Measurements from ENCODE around the gene NOSIP. TPM values are rescaled to one million over a fixed set of nuclear protein-coding genes. Genes with fewer than 3 reads are reported as not detected.

The NOSIP gene
- total RNA-seq, 6 experiments from 2014 or later: 16.2 to 31.9 (median 23.2) TPM

GRCh38 chr19:49530708-49531107 is 49.6 kb downstream of the NOSIP start:
- Histone ChIP-seq H3K9me3 (no peaks in the 10 kb centered on the region), H3K36me3 (peaks cover 0 to 56% (median 8%) of the 10 kb centered on the region in 4 donors), H3K27me3 (no peaks in the 10 kb centered on the region), H3K4me1 (no peaks in the 10 kb centered on the region), H3K27ac (no peak overlapping the region), H3K4me3 (no peak overlapping the region)
- ATAC-seq (no peak), DNase-seq (no peak)
- no peak for TF ChIP-seq CTCF (IDR thresholded peaks at IDR 0.05)
- no peak for TF ChIP-seq POLR2A (IDR thresholded peaks at IDR 0.05)
- 88% methylated on average over 2 of the region's 7 CpGs for WGBS (ENCODE audit: insufficient coverage, low coverage, low lambda C conversion rate, missing lambda C conversion rate)
- intact Hi-C loops (cut with DNase I): no loop called here

- intact Hi-C loops (cut with DNase I): no loop called here
- no peaks in the 10 kb centered on the region for H3K27me3 ChIP-seq
- peaks cover 0 to 60% (median 5%) of the 10 kb centered on the region in 4 donors for H3K36me3 ChIP-seq
- peak overlapping the region in 2 of 3 donors; percentile 16 to 24 for H3K27ac ChIP-seq
- no peaks in the 10 kb centered on the region for H3K9me3 ChIP-seq
- ATAC-seq: peak in 3 of 4 donors; percentile 13 to 24 (median 17)
- no peak for DNase-seq
- H3K4me1 ChIP-seq: no peaks in the 10 kb centered on the region
- no peak for TF ChIP-seq POLR2A (IDR thresholded peaks at IDR 0.05)
- TF ChIP-seq CTCF (IDR thresholded peaks at IDR 0.05): no peak
- H3K4me3 ChIP-seq: peak overlapping the region; percentile 16 to 26 (median 22)
- 68% methylated on average over 18 of the region's 25 CpGs for WGBS (ENCODE audit: insufficient coverage, low coverage, low lambda C conversion rate, missing lambda C conversion rate)
Observed at GRCh38 chr19:49528211-49528771, 52.1 kb downstream of the NOSIP start.

- Histone ChIP-seq H3K4me3 (no peak overlapping the region), H3K4me1 (no peaks in the 10 kb centered on the region), H3K27ac (no peak overlapping the region), H3K27me3 (no peaks in the 10 kb centered on the region), H3K9me3 (no peaks in the 10 kb centered on the region), H3K36me3 (peaks cover 0 to 55% (median 5%) of the 10 kb centered on the region in 4 donors)
- intact Hi-C loops (cut with DNase I): no loop called here
- TF ChIP-seq POLR2A (IDR thresholded peaks at IDR 0.05) (no peak), CTCF (IDR thresholded peaks at IDR 0.05) (no peak)
- ATAC-seq (no peak), DNase-seq (no peak)
- 90% methylated on average over 15 of the region's 22 CpGs for WGBS (ENCODE audit: insufficient coverage, low coverage, low lambda C conversion rate, missing lambda C conversion rate)
Observed at GRCh38 chr19:49524812-49525455, 55.4 kb downstream of the NOSIP start.

GRCh38 chr19:49520705-49521319 is 59.5 kb downstream of the NOSIP start:
- H3K36me3 ChIP-seq: peaks cover 0 to 38% (median 2%) of the 10 kb centered on the region in 4 donors
- TF ChIP-seq POLR2A (IDR thresholded peaks at IDR 0.05) (no peak), CTCF (IDR thresholded peaks at IDR 0.05) (no peak)
- ATAC-seq: peak; percentile 42 to 68 (median 54)

More at GRCh38 chr19:49520705-49521319, 59.5 kb downstream of the NOSIP start:
- no peaks in the 10 kb centered on the region for H3K9me3 ChIP-seq
- no peak for DNase-seq
- H3K27me3 ChIP-seq: no peaks in the 10 kb centered on the region
- no peak overlapping the region for H3K27ac ChIP-seq
- 69% methylated on average over 6 of the region's 13 CpGs for WGBS (ENCODE audit: insufficient coverage, low coverage, low lambda C conversion rate, missing lambda C conversion rate)
- peaks cover 0 to 3% (median 0%) of the 10 kb centered on the region in 4 donors for H3K4me1 ChIP-seq
- intact Hi-C loops (cut with DNase I): no loop called here
- no peak overlapping the region for H3K4me3 ChIP-seq

Data from right lobe of liver (tissue), 6 donors.